ENCODE data around the gene SUPT4H1.

SUPT4H1 gene

DNA sequence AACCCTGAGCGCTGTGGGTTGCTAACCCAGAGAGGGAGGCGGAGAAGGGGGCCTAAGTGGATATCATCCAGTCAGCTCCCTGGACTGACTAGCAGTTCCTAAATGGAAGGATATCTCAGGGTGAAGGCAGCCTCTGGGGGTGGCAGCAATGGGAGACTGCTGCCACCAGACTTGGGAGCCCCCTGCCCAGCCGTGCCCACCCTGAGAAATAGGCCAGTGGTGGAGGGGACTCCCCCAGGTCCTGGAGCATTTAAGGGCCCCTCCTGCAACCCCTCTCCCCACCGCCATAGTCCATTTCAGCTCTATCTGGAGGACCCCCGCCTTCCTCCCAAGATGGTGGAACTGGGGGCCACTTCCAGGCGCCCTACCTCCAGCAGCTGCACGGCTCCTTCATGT, 31.8 kb downstream of the SUPT4H1 start:
- no peak for DNase-seq (ENCODE audit: low read depth in 1 of 2, low spot score in 1 of 2)

DNA sequence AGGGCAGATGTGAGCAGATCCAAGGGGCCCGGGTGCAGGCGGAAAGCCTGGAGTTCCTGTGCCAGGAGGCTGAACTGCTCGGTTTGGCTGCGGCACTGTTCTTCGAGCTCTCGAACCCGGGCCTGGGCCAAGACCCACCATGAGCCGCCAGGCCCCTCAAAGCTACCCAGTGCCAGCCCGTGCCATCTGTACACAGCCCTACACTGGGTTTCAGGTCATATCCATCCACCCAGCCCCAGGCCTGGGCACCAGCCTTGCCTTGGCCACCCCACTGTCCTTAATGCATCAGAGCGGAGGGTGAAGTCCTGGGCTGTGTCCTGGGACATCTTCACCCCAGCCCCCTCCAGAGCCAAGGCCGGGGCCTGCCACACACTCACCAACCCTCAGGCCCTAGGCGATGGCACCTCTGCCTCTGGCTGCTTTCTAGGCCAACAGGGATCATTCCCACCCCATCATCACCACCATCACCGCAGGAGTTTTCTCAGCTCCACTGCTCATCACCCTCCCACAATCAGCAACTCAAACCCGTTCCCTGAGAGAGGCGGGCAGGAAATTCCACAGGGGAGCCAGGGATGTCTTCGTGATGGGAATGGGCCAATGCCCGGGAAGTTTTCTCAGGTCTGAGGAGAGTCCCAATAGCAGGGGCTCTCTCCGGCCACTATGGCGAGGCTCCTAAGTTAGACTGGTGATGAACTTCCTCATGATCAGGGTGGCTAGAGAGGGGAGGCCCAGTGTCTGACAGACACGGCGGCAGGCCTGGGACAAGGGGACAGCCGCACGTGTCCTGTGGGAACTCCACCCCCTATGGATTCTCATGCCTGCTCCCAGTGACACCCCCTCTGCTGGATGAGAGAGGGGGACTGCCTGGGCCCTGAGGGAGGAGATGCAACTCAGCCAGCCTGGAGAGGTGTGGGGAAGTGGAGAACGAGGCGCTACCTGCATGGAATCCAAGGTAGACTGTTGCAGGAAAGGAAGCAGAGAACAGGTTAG, 32.5 kb downstream of the SUPT4H1 start:
- DNase-seq (ENCODE audit: low read depth in 1 of 2, low spot score in 1 of 2): no peak

DNA sequence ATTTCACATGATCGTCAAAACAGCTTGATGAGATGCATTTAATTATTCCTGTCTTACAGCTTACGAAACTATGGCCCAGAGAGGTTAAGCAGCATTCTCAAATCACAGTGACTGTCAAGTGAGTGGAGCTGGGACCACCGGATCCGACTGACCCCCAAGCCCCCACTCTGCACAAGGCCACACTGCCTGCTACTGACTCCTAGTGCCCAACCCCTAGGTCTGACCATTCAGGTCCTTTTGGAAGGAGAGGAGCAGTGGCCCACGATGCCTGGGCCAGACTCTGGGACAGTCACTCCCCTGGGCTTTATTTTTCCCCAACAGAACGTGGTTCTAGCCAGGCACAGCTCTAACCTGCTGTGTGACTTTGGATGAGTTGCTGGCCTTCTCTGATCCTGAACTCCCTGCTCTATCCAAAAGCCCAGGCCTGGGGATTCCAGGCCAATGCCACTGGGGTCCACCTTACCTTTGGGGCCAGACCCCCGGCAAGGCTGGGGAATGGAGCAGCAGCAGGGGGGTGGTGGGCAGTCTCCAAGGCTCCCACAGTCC, 33.3 kb downstream of the SUPT4H1 start:
- no peak for DNase-seq (ENCODE audit: low read depth in 1 of 2, low spot score in 1 of 2)

GRCh38 chr17:58318065-58318481, 33.9 kb downstream of the SUPT4H1 start:
- DNase-seq (ENCODE audit: low read depth in 1 of 2, low spot score in 1 of 2): no peak

DNA sequence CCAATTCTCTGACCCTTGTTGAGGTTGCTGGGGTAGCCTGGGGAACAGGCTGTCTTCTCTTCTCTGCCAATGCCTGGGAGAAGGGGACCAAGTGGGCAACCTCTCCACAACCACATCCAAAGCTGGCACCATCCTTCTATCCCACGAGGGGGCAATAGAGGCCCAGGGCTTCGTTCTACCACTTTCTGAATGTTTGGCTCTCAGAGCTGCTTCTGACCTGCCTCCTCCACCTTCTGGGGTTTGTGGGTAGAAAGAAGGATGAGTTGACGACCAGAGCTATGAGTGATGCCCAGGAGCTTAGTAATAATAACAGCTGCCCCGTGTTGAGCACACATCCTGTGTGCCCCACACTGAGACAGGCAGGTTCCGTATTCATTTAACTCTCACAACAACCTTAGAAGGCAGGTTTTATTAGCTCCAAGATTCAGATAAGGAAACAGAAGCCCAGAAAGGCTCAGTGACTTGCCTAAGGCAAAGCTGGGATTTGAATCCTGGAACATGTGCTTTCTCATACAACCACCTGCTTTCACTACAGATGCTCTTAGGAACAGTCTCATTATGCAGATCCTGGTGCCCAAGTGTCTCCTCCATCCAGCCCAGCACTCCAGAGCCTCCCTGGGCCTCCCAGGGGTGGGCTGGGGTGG, 34.5 kb downstream of the SUPT4H1 start:
- DNase-seq (ENCODE audit: low read depth in 1 of 2, low spot score in 1 of 2): peak in 1 of 2 donors; percentile 73

DNA sequence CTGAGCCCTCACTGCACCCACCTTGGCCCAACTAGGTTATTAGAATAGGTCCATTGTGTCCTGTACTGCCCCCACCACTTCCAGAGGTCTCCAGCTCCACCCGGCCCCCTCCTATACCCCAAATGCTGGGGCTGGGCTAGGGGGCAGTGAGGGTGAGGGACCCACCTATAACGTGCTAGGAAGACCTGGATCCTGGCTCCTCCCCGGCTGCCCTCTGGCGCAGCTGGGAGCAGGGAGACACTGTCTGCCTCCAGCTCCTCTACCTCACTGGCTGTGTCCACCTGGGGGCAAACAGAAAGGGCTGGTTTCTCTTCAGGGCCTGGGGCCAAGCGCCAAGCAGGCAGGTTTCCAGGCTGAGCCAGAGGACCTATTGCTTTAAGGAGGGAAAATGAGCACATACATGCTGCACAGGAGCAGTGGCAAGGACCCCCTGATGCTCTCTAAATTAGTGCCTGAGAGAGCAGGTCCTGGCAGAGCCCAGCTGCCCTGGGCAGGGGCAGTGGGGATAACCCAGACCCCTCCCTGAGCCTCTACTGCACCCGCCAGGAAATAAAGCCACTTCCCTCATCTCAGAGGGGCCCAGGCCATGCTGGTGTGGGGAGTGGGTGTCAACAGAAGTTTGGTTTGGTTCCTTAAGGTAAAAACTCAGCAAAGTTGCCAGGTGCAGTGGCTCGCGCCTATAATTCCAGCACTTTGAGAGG, 35.6 kb downstream of the SUPT4H1 start:
- no peak for DNase-seq (ENCODE audit: low read depth in 1 of 2, low spot score in 1 of 2)

DNA sequence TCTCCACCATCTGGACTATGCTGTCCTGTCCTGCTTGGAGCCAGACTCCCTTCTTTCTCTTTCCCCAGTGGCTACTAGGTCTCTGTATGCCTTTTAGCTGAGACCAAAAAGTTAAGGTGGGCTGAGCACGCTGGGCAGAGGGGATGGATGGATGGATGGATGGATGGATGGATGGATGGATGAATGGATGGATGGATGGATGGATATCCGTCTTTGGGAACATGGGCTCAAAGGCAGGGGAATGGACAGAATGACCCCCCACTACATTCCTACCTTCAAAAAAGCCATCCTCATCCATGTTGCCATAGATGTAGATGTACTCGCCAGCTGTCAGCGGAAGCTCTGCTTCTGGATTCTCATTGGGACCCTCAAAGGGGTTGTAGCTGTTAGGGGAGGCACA, 36.3 kb downstream of the SUPT4H1 start:
- DNase-seq (ENCODE audit: low read depth in 1 of 2, low spot score in 1 of 2): no peak

- DNase-seq (ENCODE audit: low read depth in 1 of 2, low spot score in 1 of 2): no peak
Measured at GRCh38 chr17:58315281-58315711, 36.7 kb downstream of the SUPT4H1 start.

DNA sequence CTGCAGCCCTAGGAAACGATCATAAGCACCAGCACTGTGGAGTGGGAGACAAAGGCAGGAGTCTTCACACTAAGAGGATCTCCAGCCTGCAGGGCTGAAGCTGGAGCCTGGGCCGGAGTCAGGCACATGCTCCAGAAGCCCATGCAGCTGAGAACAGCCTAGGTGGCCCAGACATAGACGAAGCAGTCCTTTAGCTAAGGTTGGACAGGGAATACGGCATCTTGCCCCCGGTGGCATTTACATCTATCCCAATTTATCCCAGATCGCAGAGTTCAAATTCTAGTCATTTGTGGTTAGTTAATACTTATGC, 37.3 kb downstream of the SUPT4H1 start:
- DNase-seq (ENCODE audit: low read depth in 1 of 2, low spot score in 1 of 2): no peak

- DNase-seq (ENCODE audit: low read depth in 1 of 2, low spot score in 1 of 2): no peak
Measured at GRCh38 chr17:58313815-58314705, 37.9 kb downstream of the SUPT4H1 start.

DNA sequence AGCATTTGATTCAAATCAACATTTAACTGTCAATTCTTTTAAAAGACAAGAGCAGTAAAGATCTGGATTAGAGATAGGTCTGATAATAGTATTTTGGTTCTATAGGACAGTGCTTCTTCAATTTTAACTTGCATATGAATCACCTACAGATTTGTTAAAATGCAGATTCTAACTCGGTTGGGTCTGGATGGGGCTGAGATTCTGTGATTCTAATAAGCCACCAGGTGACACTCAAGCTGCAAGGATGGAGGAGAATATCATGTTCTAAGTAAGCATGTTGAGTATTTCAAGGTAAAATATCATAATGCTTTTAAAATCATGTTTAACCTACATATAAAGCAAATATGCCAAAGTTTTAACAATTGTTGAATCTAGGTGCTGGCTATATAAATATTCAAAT, 39.2 kb downstream of the SUPT4H1 start:
- DNase-seq (ENCODE audit: low read depth in 1 of 2, low spot score in 1 of 2): no peak

DNA sequence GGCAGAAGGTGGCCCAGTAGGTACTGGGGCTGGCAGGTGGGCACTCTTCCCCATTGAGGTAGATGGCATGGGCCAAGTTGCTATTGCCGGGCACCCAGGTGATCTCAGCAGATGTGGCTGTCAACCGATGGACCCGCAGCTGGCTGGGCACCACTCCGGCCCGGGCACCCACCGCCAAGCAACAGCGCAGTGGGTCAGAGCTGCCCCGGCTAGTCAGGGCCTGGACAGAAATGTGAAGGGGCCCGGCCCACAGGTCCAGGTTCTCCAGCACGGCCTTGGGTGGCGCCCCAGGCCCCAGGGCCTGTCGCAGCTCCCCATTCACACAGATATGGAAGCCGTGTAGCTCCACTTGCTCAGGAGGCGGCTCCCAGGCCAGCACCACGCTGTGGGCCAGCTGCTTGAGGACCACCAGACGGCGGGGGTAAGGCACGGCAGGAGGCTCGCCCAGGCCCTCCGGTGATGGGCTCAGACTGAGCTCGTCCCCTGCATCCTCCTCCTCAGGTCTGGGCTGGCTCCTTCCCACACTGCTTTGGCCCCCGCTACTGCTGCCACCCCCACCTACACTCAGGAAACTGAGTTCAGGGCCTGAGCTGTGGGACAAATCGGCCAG, 39.9 kb downstream of the SUPT4H1 start:
- no peak for DNase-seq (ENCODE audit: low read depth in 1 of 2, low spot score in 1 of 2)

DNA sequence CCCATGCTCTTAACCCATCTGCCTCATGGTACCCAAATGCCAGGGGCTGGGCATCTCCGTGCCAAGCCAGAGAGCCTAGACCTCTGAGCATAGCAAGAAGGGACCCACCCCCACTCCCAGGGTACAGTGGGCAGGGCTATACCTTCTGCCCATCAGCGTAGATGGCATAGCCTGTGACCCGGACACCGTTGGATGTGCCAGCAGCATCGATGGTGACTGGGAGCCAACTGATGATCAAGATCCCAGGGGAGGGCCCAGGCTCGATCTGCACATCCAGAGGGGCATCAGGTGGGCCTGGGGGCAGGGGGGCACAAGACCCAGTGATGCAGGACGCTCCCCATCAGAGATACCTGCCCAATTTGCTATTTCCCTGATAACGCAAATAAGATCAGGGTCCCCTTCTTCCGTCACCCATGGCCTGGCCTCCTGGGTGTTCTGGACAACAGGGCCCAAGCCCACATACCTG, 40.5 kb downstream of the SUPT4H1 start:
- DNase-seq (ENCODE audit: low read depth in 1 of 2, low spot score in 1 of 2): no peak

GRCh38 chr17:58310511-58311428, 41.2 kb downstream of the SUPT4H1 start:
- no peak for DNase-seq (ENCODE audit: low read depth in 1 of 2, low spot score in 1 of 2)

DNA sequence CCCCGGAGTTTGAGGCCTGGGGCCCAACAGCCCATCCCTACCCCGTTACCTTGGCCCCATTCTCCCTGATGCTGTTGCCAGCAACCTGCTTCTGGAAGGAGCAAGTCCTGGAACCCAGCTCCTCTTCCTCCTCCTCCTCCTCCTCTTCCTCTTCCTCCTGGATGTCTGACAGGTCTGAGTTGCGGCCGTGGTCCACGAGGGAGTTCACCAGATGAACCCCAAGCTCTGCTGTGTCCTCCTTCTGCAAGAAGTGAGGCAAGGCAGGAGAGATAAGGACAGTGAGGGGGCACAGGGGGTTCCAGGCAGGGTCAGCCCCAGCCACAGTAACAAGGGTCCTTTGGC, 42.1 kb downstream of the SUPT4H1 start:
- no peak for DNase-seq (ENCODE audit: low read depth in 1 of 2, low spot score in 1 of 2)

GRCh38 chr17:58308985-58309917, 42.8 kb downstream of the SUPT4H1 start:
- DNase-seq (ENCODE audit: low read depth in 1 of 2, low spot score in 1 of 2): no peak

DNA sequence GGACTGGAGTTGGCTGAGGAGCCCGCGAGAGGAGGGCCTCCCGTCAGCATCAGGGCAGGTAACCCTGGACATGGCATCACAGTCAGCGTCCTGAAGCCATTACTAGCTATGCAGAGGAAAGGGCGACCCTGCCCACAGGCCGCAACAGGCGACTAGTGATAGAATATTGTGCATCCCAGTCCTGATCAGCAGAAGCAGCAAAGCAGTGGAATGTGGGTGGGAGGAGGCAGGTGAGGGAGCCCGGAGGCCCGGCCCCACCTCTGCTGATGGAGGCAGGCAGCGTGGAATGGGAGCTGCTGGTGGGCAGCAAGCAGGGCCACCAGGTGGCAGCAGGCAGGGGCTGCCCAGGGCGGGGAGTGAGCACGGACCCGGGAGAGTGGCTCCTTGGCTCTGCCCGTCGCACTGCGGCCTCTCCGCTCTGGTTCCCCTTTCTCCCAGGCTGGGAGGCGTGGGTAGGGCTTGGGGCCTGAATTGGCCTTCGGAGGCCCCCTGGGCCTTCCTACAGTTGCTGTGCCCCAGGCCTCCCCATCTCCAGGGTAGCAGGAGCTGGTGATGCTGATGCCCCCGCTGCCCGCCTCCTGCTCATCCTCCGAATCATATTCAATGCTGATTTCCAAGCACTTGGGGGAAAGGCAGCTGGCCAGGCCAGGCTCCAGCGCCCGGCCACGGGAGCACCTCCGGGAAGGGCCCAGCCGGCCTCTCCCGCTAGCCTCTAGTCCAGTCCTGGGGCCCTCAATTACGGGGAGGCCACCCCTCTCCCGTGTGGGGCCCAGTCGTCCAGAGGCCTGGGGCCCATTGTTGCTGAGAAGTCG, 43.6 kb downstream of the SUPT4H1 start:
- no peak for DNase-seq (ENCODE audit: low read depth in 1 of 2, low spot score in 1 of 2)

Measured in activated CD4-positive, alpha-beta T cell treated with anti-CD3 and anti-CD28 coated beads, Interleukin-2, amount 50 U/mL, for 24 hours (primary cell).